Smooth muscle cell (in vitro differentiated cells): ENCODE data around the gene KIR3DL2. TPM values are rescaled to one million over a fixed set of nuclear protein-coding genes. Genes with fewer than 3 reads are reported as not detected.
A peak's percentile ranks its signal among the peaks of the same experiment; 100 is the strongest.
"Not testable (repeated sequence)": the region's sequence is repeated elsewhere in the genome, so short reads cannot be mapped to it uniquely, and the experiment has no call there.

Experiments
- DNase-seq: peaks from one replicate; lab custom pipeline; 2025; ENCODE audit not compliant: unreplicated experiment; lab: John Stamatoyannopoulos, UW
- H2AFZ ChIP-seq: fragments of 200-600 bp; sonication (generic); 2 replicates; pipeline ENCODE4 v1.6.0; 2016; ENCODE audit warnings: antibody characterized with exemption, low read depth, mild to moderate bottlenecking
- H3F3A ChIP-seq: fragments of 200-600 bp; sonication (generic); 2 replicates; pipeline ENCODE4 v1.6.0; 2017; ENCODE audit warnings: antibody characterized with exemption, low read depth
- H3K27ac ChIP-seq: fragments of 200-600 bp; sonication (generic); 2 replicates; pipeline ENCODE4 v1.5.1; 2016; ENCODE audit warnings: low read depth, mild to moderate bottlenecking
- H3K27me3 ChIP-seq: fragments of 200-600 bp; sonication (generic); 2 replicates; pipeline ENCODE4 v1.6.1; 2016; ENCODE audit warnings: low read depth, mild to moderate bottlenecking
- H3K36me3 ChIP-seq: fragments of 200-600 bp; sonication (generic); 2 replicates; pipeline ENCODE4 v1.5.1; 2016; ENCODE audit warnings: low read depth
- H3K4me1 ChIP-seq: fragments of 200-600 bp; sonication (generic); 2 replicates; pipeline ENCODE4 v1.5.1; 2016; ENCODE audit warnings: low read depth
- H3K4me2 ChIP-seq: fragments of 200-600 bp; sonication (generic); 2 replicates; pipeline ENCODE4 v1.6.0; 2016; ENCODE audit warnings: mild to moderate bottlenecking
- H3K4me3 ChIP-seq: fragments of 200-600 bp; sonication (generic); 2 replicates; pipeline ENCODE4 v1.5.1; 2016; ENCODE audit warnings: mild to moderate bottlenecking
- H3K79me2 ChIP-seq: fragments of 200-600 bp; sonication (generic); 2 replicates; pipeline ENCODE4 v1.6.0; 2016; ENCODE audit warnings: low read depth, mild to moderate bottlenecking
- H3K9ac ChIP-seq: fragments of 200-600 bp; sonication (generic); 2 replicates; pipeline ENCODE4 v1.6.0; 2016; ENCODE audit warnings: low read depth
- H3K9me3 ChIP-seq: fragments of 200-600 bp; sonication (generic); replicated peaks from 2 replicates; pipeline ENCODE4 v1.5.1; 2016; ENCODE audit warnings: low read depth
- H4K20me1 ChIP-seq: fragments of 200-600 bp; sonication (generic); 2 replicates; pipeline ENCODE4 v1.6.0; 2016; ENCODE audit warnings: low read depth
- WGBS: methylation state at CpG from one replicate; pipeline ENCODE4 v1.1.7; 2016; ENCODE audit warnings: low lambda C conversion rate; 5-methylcytosine and 5-hydroxymethylcytosine counted together
- polyA plus RNA-seq: library from polyadenylated mRNA; unstranded; fragments of >200 nt; fragmentation: Nextera tagmentation; extraction: Ambion mirVana; gene quantifications from 2 replicates; pipeline ENCODE4 v1.2.1, GENCODE V29; 2016
- total RNA-seq: library from RNA; depleted of rRNA; stranded (reverse); fragments of >200 nt; gene quantifications from 2 replicates; pipeline ENCODE4 v1.2.3, GENCODE V29; 2014
- TF ChIP-seq, protein P1 (sequence below): fragments of 200-600 bp; sonication (generic); IDR thresholded peaks from 2 replicates; pipeline ENCODE4 v1.5.1; 2017; ENCODE audit warnings: borderline replicate concordance, mild to moderate bottlenecking, antibody characterized with exemption; ENCODE audit not compliant: insufficient read depth, poor library complexity, severe bottlenecking

KIR3DL2 gene
- total and polyA plus RNA-seq, 2 experiments from 2014 or later = not detected

DNA sequence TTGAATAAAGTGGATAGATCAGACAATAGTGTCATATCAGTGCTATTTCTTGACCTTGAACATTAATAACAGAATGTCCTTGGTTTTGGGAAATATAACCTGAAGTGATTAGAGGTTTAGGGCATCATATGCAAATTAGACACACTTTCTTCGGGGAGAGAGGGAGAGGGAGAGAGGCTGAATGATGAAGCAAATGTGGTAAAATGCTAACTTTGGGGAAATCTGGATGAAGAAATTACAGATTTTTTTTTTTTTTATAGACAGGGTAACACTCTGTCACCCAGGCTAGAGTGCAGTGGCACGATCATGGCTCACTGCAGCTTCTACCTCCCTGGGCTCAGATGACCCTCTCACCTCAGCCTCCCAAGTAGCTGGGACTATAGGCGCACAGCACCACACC, 51.8 kb downstream of the KIR3DL2 start:
- Histone ChIP-seq H3K27ac (no peak overlapping the region), H4K20me1 (no peaks in the 10 kb centered on the region), H3K9me3 (no peaks in the 10 kb centered on the region), H3K9ac (no peak overlapping the region), H3K36me3 (no peaks in the 10 kb centered on the region), H3F3A (peaks cover 5% of the 10 kb centered on the region), H3K4me2 (no peak overlapping the region), H3K4me1 (no peaks in the 10 kb centered on the region), H3K79me2 (no peaks in the 10 kb centered on the region), H2AFZ (no peak overlapping the region), H3K4me3 (no peak overlapping the region), H3K27me3 (no peaks in the 10 kb centered on the region)
- 86% methylated on average over 3 of the region's 3 CpGs for WGBS
- no peak for DNase-seq
- TF ChIP-seq, protein P1, sequence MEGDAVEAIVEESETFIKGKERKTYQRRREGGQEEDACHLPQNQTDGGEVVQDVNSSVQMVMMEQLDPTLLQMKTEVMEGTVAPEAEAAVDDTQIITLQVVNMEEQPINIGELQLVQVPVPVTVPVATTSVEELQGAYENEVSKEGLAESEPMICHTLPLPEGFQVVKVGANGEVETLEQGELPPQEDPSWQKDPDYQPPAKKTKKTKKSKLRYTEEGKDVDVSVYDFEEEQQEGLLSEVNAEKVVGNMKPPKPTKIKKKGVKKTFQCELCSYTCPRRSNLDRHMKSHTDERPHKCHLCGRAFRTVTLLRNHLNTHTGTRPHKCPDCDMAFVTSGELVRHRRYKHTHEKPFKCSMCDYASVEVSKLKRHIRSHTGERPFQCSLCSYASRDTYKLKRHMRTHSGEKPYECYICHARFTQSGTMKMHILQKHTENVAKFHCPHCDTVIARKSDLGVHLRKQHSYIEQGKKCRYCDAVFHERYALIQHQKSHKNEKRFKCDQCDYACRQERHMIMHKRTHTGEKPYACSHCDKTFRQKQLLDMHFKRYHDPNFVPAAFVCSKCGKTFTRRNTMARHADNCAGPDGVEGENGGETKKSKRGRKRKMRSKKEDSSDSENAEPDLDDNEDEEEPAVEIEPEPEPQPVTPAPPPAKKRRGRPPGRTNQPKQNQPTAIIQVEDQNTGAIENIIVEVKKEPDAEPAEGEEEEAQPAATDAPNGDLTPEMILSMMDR = no peak

DNA sequence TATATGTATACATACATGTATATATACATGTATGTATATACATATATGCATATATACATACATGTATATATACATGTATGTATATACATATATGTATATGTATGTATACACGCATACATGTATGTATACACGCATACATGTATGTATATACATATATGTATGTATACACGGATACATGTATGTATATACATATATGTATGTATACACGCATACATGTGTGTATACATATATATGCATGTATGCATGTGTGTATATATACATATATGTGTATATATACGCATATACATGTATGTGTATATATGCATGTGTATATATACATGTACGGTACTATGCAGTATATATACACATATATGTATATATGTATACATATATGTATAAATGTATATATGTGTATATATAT, 53.1 kb downstream of the KIR3DL2 start:
- DNase-seq = no peak
- H3K79me2 ChIP-seq = no peaks in the 10 kb centered on the region
- H2AFZ ChIP-seq = no peak overlapping the region
- peaks cover 5% of the 10 kb centered on the region for H3F3A ChIP-seq
- TF ChIP-seq, protein P1 = no peak
- no peaks in the 10 kb centered on the region for H3K27me3 ChIP-seq
- H3K4me2 ChIP-seq = no peak overlapping the region
- no peaks in the 10 kb centered on the region for H3K4me1 ChIP-seq
- no peaks in the 10 kb centered on the region for H3K9me3 ChIP-seq
- no peak overlapping the region for H3K4me3 ChIP-seq
- no peaks in the 10 kb centered on the region for H4K20me1 ChIP-seq
- H3K9ac ChIP-seq = no peak overlapping the region
- H3K36me3 ChIP-seq = no peaks in the 10 kb centered on the region
- H3K27ac ChIP-seq = no peak overlapping the region
- WGBS = 90% methylated on average over 6 of the region's 6 CpGs

DNA sequence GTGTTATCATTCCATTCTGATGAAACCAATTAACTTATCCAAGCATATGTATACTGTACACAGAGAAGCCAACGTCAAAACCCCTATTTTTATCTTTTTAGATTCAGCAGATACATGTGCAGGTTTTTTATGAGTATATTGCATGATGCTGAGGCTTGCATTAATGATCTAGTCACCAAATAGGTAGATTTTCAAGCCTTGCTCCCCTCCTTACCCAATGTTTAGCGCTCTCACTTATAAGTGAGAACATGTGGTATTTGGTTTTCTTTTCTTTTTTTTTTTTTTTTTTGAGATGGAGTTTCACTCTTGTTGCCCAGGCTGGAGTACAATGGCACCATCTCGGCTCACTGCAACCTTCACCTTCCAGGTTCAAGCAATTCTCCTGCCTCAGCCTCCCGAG, 54.0 kb downstream of the KIR3DL2 start:
- not testable (repeated sequence) for H3K79me2 ChIP-seq, H3K4me1 ChIP-seq, H3K27ac ChIP-seq, H3K27me3 ChIP-seq, H4K20me1 ChIP-seq, DNase-seq, H2AFZ ChIP-seq, H3K4me3 ChIP-seq, H3K4me2 ChIP-seq, H3K9ac ChIP-seq, H3K36me3 ChIP-seq, H3F3A ChIP-seq, H3K9me3 ChIP-seq
- 94% methylated on average over 4 of the region's 4 CpGs for WGBS

DNA sequence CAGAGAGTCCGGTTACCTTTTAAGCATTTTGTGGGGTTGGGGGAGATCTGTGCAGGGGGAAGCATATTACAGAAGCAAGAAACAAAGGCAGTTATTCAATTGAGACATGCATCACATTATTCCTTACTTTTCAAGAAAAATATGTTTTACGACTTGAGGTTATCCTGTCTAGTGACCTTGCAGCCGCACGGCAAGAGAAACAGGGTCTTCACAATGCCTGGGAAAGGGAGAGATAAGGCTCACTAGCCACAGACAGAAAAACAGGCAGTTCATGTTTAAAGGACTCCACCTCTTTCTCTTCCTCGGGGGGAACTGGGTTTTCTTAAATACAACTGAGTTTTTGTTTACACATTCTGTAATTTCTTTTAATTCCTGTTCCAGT, 55.2 kb downstream of the KIR3DL2 start:
- TF ChIP-seq, protein P1 = no peak
- peak overlapping the region; percentile 76 for H2AFZ ChIP-seq
- 35% methylated on average over 5 of the region's 5 CpGs for WGBS

More for the DNA sequence above, 55.2 kb downstream of the KIR3DL2 start:
- Histone ChIP-seq H3K36me3 (no peaks in the 10 kb centered on the region), H3K4me3 (no peak overlapping the region), H3K9ac (peak overlapping the region; percentile 29), H3K4me1 (no peaks in the 10 kb centered on the region), H3K79me2 (no peaks in the 10 kb centered on the region), H3K9me3 (no peaks in the 10 kb centered on the region), H3K4me2 (peak overlapping the region; percentile 49), H3K27me3 (no peaks in the 10 kb centered on the region), H3K27ac (peak overlapping the region; percentile 64), H4K20me1 (no peaks in the 10 kb centered on the region), H3F3A (peaks cover 5% of the 10 kb centered on the region)
- no peak for DNase-seq
